HEK293T (cell line): ENCODE measurements around the gene C15orf61.

ENCODE experiments used
- BHLHE40 ChIP-seq: fragments of 450-650 bp; IDR thresholded peaks from 2 replicates; pipeline ENCODE4 v1.6.1; 2016; ENCODE audit warnings: mild to moderate bottlenecking, moderate library complexity, borderline replicate concordance
- FOXK2 ChIP-seq: fragments of 450-650 bp; IDR thresholded peaks from 2 replicates; pipeline ENCODE4 v1.6.1; 2016; ENCODE audit warnings: mild to moderate bottlenecking
- LEF1 ChIP-seq: fragments of 450-650 bp; IDR thresholded peaks from 2 replicates; pipeline ENCODE4 v1.6.1; 2017; ENCODE audit warnings: mild to moderate bottlenecking, borderline replicate concordance
- NFRKB ChIP-seq: fragments of 450-650 bp; IDR thresholded peaks from 2 replicates; pipeline ENCODE4 v1.6.1; 2016; ENCODE audit warnings: mild to moderate bottlenecking, moderate library complexity
- SP1 ChIP-seq: fragments of 450-650 bp; IDR thresholded peaks from 2 replicates; pipeline ENCODE4 v1.6.1; 2017
- TARDBP ChIP-seq: fragments of 450-650 bp; IDR thresholded peaks from 2 replicates; pipeline ENCODE4 v1.6.1; 2016

DNA sequence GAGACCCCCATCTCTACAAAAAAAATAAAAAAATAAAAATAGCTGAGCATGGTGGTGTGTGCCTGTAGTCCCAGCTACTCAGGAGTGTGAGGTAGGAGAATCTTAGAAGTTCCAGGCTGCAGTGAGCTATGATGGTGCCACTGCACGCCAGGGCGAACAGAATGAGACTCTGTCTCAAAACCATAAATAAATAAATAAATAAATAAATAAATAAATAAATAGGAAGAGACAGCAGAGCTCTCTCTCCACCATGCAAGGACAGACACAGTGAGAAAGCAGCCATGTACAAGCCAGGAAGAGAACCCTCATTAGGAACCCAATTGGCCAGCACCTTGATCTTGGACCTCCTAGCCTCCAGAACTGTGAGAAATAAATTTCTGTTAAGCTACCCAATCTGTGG, 5.4 kb upstream of the C15orf61 start:
- TF ChIP-seq BHLHE40 (no peak), TARDBP (no peak), NFRKB (no peak), SP1 (no peak), FOXK2 (no peak), LEF1 (no peak)
